ENCODE measurements around the gene CEP41.
"Not testable (repeated sequence)": the region's sequence is repeated elsewhere in the genome, so short reads cannot be mapped to it uniquely, and the experiment has no call there.

CEP41 gene

GRCh38 chr7:130475776-130476175 lies 35.0 kb upstream of the CEP41 start:
- Mint-ChIP-seq H3K9me3 (peaks cover 1% of the 10 kb centered on the region), H3K4me3 (no peak overlapping the region), H3K4me1 (peaks cover 2% of the 10 kb centered on the region), H3K27me3 (no peaks in the 10 kb centered on the region), H3K36me3 (no peaks in the 10 kb centered on the region), H3K27ac (no peak overlapping the region)
- CTCF ChIA-PET: interaction anchor here (1.0 kb wide), 1 partner anchor 8 kb away, joined by 3 read pairs; no protein-coding TSS in a partner anchor
- DNase-seq: no peak

- DNase-seq: no peak
- H3K9me3 Mint-ChIP-seq: no peaks in the 10 kb centered on the region
- no peaks in the 10 kb centered on the region for H3K27me3 Mint-ChIP-seq
- H3K27ac Mint-ChIP-seq: no peak overlapping the region
- peaks cover 2% of the 10 kb centered on the region for H3K4me1 Mint-ChIP-seq
- CTCF ChIA-PET: no interaction called here
- H3K4me3 Mint-ChIP-seq: no peak overlapping the region
- no peaks in the 10 kb centered on the region for H3K36me3 Mint-ChIP-seq
Observed at GRCh38 chr7:130473876-130474275, 33.1 kb upstream of the CEP41 start.

- CTCF ChIA-PET: no interaction called here
- no peak for DNase-seq
- peaks cover 2% of the 10 kb centered on the region for H3K4me1 Mint-ChIP-seq
- no peaks in the 10 kb centered on the region for H3K9me3 Mint-ChIP-seq
- H3K36me3 Mint-ChIP-seq: no peaks in the 10 kb centered on the region
- no peak overlapping the region for H3K27ac Mint-ChIP-seq
- H3K4me3 Mint-ChIP-seq: no peak overlapping the region
- H3K27me3 Mint-ChIP-seq: no peaks in the 10 kb centered on the region
Observed at GRCh38 chr7:130473289-130473688, 32.5 kb upstream of the CEP41 start.

- Mint-ChIP-seq H3K36me3 (no peaks in the 10 kb centered on the region), H3K4me3 (no peak overlapping the region), H3K4me1 (peaks cover 2% of the 10 kb centered on the region), H3K9me3 (no peaks in the 10 kb centered on the region), H3K27ac (no peak overlapping the region), H3K27me3 (no peaks in the 10 kb centered on the region)
- no peak for DNase-seq
- CTCF ChIA-PET: no interaction called here
Observed at GRCh38 chr7:130471974-130472373, 31.2 kb upstream of the CEP41 start.

GRCh38 chr7:130468612-130469011 lies 27.8 kb upstream of the CEP41 start:
- H3K4me1 Mint-ChIP-seq: peaks cover 2% of the 10 kb centered on the region
- no peaks in the 10 kb centered on the region for H3K36me3 Mint-ChIP-seq
- no peaks in the 10 kb centered on the region for H3K9me3 Mint-ChIP-seq
- no peak for DNase-seq
- H3K27me3 Mint-ChIP-seq: peaks cover 7% of the 10 kb centered on the region
- no peak overlapping the region for H3K4me3 Mint-ChIP-seq
- no peak overlapping the region for H3K27ac Mint-ChIP-seq
- CTCF ChIA-PET: no interaction called here

- Mint-ChIP-seq H3K4me3 (no peak overlapping the region), H3K27me3 (peaks cover 7% of the 10 kb centered on the region), H3K36me3 (peaks cover 9% of the 10 kb centered on the region), H3K9me3 (peaks cover 11% of the 10 kb centered on the region), H3K27ac (no peak overlapping the region), H3K4me1 (peaks cover 2% of the 10 kb centered on the region)
- no peak for DNase-seq
- CTCF ChIA-PET: interaction anchor here (0.7 kb wide), 1 partner anchor 218 kb away, joined by 3 read pairs; no protein-coding TSS in a partner anchor
Observed at GRCh38 chr7:130463553-130464434, 23.0 kb upstream of the CEP41 start.

- CTCF ChIA-PET: no interaction called here
- H3K36me3 Mint-ChIP-seq: peaks cover 9% of the 10 kb centered on the region
- peaks cover 16% of the 10 kb centered on the region for H3K9me3 Mint-ChIP-seq
- no peak overlapping the region for H3K4me3 Mint-ChIP-seq
- no peak for DNase-seq
- H3K27ac Mint-ChIP-seq: no peak overlapping the region
- peaks cover 11% of the 10 kb centered on the region for H3K4me1 Mint-ChIP-seq
- peaks cover 7% of the 10 kb centered on the region for H3K27me3 Mint-ChIP-seq
Observed at GRCh38 chr7:130461272-130461671, 20.5 kb upstream of the CEP41 start.

GRCh38 chr7:130458257-130458656 lies 17.4 kb upstream of the CEP41 start:
- Mint-ChIP-seq H3K36me3 (peaks cover 9% of the 10 kb centered on the region), H3K9me3 (peaks cover 16% of the 10 kb centered on the region), H3K4me3 (no peak overlapping the region), H3K4me1 (peaks cover 11% of the 10 kb centered on the region), H3K27me3 (no peaks in the 10 kb centered on the region), H3K27ac (peak overlapping the region; percentile 6)
- CTCF ChIA-PET: no interaction called here
- DNase-seq: no peak

- Mint-ChIP-seq H3K9me3 (peaks cover 16% of the 10 kb centered on the region), H3K4me3 (no peak overlapping the region), H3K27ac (no peak overlapping the region), H3K27me3 (no peaks in the 10 kb centered on the region), H3K4me1 (peaks cover 11% of the 10 kb centered on the region), H3K36me3 (peaks cover 8% of the 10 kb centered on the region)
- DNase-seq: no peak
- CTCF ChIA-PET: no interaction called here
Observed at GRCh38 chr7:130454959-130455358, 14.1 kb upstream of the CEP41 start.

GRCh38 chr7:130452951-130453350 lies 12.1 kb upstream of the CEP41 start:
- CTCF ChIA-PET: no interaction called here
- no peak for DNase-seq
- no peak overlapping the region for H3K4me3 Mint-ChIP-seq
- H3K27me3 Mint-ChIP-seq: no peaks in the 10 kb centered on the region
- peaks cover under 1% of the 10 kb centered on the region for H3K4me1 Mint-ChIP-seq
- H3K27ac Mint-ChIP-seq: no peak overlapping the region
- no peaks in the 10 kb centered on the region for H3K36me3 Mint-ChIP-seq
- H3K9me3 Mint-ChIP-seq: peaks cover 6% of the 10 kb centered on the region

GRCh38 chr7:130451344-130451743 lies 10.5 kb upstream of the CEP41 start:
- H3K27me3 Mint-ChIP-seq, H3K27ac Mint-ChIP-seq, H3K4me1 Mint-ChIP-seq, CTCF ChIA-PET, H3K4me3 Mint-ChIP-seq, H3K36me3 Mint-ChIP-seq, DNase-seq: not testable (repeated sequence)
- H3K9me3 Mint-ChIP-seq: peaks cover 13% of the 10 kb centered on the region

- peaks cover 3% of the 10 kb centered on the region for H3K27me3 Mint-ChIP-seq
- peaks cover 13% of the 10 kb centered on the region for H3K9me3 Mint-ChIP-seq
- no peak overlapping the region for H3K4me3 Mint-ChIP-seq
- peaks cover 23% of the 10 kb centered on the region for H3K4me1 Mint-ChIP-seq
- no peak overlapping the region for H3K27ac Mint-ChIP-seq
- no peak for DNase-seq
- CTCF ChIA-PET: no interaction called here
- H3K36me3 Mint-ChIP-seq: no peaks in the 10 kb centered on the region
Observed at GRCh38 chr7:130446259-130446658, 5.4 kb upstream of the CEP41 start.

GRCh38 chr7:130444751-130445407 lies 4.1 kb upstream of the CEP41 start:
- peaks cover 5% of the 10 kb centered on the region for H3K36me3 Mint-ChIP-seq
- no peak overlapping the region for H3K27ac Mint-ChIP-seq
- CTCF ChIA-PET: no interaction called here
- no peak overlapping the region for H3K4me3 Mint-ChIP-seq
- H3K9me3 Mint-ChIP-seq: peaks cover 16% of the 10 kb centered on the region
- H3K27me3 Mint-ChIP-seq: peaks cover 7% of the 10 kb centered on the region
- no peak for DNase-seq
- H3K4me1 Mint-ChIP-seq: peaks cover 34% of the 10 kb centered on the region

GRCh38 chr7:130444234-130444633 lies 3.4 kb upstream of the CEP41 start:
- Mint-ChIP-seq H3K4me1 (peaks cover 41% of the 10 kb centered on the region), H3K27ac (no peak overlapping the region), H3K27me3 (peaks cover 7% of the 10 kb centered on the region), H3K36me3 (peaks cover 5% of the 10 kb centered on the region), H3K9me3 (peaks cover 16% of the 10 kb centered on the region), H3K4me3 (no peak overlapping the region)
- no peak for DNase-seq
- CTCF ChIA-PET: no interaction called here

- DNase-seq: no peak
- CTCF ChIA-PET: interaction anchor here (0.5 kb wide), 1 partner anchor 619 kb away, joined by 3 read pairs; no protein-coding TSS in a partner anchor
- H3K27me3 Mint-ChIP-seq: peaks cover 7% of the 10 kb centered on the region
- no peak overlapping the region for H3K27ac Mint-ChIP-seq
- peaks cover 5% of the 10 kb centered on the region for H3K36me3 Mint-ChIP-seq
- H3K4me3 Mint-ChIP-seq: no peak overlapping the region
- peaks cover 46% of the 10 kb centered on the region for H3K4me1 Mint-ChIP-seq
- H3K9me3 Mint-ChIP-seq: peaks cover 8% of the 10 kb centered on the region
Observed at GRCh38 chr7:130442601-130443000, 1.8 kb upstream of the CEP41 start.

All from activated naive CD4-positive, alpha-beta T cell treated with anti-CD3 and anti-CD28 coated beads, Interleukin-2, amount 10 ng/mL, durations not matched to agents 7 days and 5 days (primary cell).